KOPT-K1 (cell line): ENCODE measurements around the gene DSC1.

Experiments
- H3K27ac ChIP-seq: fragments of 200-600 bp; sonication (generic); 2 replicates; pipeline ENCODE4 v1.5.1; 2016; ENCODE audit warnings: antibody characterized with exemption, mild to moderate bottlenecking, low read depth, low read length; ENCODE audit not compliant: poor library complexity, severe bottlenecking
- H3K36me3 ChIP-seq: fragments of 200-600 bp; sonication (generic); 2 replicates; pipeline ENCODE4 v1.5.1; 2017; ENCODE audit warnings: antibody characterized with exemption, mild to moderate bottlenecking, low read length, moderate library complexity; ENCODE audit not compliant: insufficient read depth
- H3K9me3 ChIP-seq: fragments of 200-600 bp; sonication (generic); 2 replicates; pipeline ENCODE4 v1.5.1; 2017; ENCODE audit warnings: antibody characterized with exemption, low read length, mild to moderate bottlenecking; ENCODE audit not compliant: insufficient read depth, poor library complexity, severe bottlenecking

The DSC1 gene

DNA sequence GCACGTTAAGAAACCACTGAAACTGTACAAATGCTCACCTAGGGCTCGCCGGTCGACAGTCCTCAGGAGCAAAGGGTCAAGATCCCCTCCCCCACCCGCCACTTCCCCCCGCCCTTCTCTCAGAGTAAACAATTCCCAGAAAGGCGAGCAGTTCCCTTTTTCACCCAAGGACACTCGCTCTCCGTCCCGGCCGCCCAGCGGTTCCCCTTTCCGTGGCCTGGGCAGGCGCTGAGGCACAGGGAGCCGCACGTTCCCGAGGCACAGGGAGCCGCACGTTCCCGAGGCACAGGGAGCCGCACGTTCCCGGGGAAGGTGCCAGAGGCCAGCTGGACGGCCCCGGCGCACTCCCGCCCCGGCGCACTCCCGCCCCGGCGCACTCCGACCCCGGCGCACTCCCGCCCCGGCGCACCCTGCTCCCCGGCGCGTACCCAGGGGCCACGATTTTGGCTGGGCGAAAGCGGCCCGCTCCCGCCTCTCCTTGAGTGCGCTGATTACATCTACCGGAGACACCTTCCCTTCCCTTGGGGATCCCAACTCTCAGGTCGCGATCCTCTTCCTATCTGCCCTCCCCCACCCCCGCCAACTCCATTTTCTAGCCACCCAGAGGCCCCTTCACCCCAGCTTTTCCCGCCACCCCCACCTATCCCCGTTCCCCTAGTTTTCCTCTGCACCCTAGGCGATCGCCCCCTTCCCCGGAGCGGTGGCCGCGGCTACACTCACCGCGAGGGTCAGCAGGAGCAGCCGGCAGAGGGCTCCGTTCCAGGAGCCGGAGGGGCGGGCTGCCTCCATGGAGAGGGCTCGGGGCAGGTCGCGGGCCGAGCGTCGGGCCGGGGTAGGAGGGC, 61.3 kb downstream of the DSC1 start:
- H3K36me3 ChIP-seq, result no peaks in the 10 kb centered on the region
- H3K9me3 ChIP-seq, result no peaks in the 10 kb centered on the region
- no peak overlapping the region for H3K27ac ChIP-seq

DNA sequence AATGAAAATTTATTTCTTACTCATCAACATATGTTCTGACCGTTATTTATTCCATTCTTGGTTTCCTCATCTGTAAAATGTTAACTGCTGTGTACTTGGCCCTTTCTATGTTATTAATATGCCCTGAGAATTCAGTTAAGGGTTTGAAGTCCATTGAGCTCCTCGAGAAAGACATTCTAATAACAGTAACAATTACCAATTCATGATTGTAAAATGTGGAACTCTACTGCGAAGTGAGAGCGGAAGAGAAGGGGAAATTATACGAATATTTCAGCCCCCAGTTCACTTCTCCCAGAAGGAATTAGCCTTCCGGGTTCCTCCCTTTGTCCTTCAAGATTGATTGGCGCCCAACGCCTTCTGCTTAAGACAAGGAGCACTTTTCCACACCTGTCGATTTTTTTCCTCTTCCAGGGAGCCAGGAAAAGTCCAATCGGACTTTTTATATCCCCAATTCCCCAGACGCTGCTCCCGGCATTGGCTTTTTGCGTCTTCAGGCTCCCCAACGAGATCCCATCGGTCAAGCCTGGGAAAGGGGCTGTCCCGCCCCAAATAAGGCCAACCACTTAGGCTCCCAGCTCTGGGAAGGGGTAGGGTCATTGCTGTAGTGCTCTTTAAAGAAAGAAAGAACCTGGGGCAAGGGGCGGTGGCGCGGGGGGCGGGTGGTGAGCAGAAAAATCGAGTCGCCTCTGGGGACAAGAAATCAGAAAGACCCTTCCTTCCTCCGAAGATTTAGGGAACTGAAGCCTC, 62.0 kb downstream of the DSC1 start:
- no peaks in the 10 kb centered on the region for H3K36me3 ChIP-seq
- H3K27ac ChIP-seq, result no peak overlapping the region
- no peaks in the 10 kb centered on the region for H3K9me3 ChIP-seq

DNA sequence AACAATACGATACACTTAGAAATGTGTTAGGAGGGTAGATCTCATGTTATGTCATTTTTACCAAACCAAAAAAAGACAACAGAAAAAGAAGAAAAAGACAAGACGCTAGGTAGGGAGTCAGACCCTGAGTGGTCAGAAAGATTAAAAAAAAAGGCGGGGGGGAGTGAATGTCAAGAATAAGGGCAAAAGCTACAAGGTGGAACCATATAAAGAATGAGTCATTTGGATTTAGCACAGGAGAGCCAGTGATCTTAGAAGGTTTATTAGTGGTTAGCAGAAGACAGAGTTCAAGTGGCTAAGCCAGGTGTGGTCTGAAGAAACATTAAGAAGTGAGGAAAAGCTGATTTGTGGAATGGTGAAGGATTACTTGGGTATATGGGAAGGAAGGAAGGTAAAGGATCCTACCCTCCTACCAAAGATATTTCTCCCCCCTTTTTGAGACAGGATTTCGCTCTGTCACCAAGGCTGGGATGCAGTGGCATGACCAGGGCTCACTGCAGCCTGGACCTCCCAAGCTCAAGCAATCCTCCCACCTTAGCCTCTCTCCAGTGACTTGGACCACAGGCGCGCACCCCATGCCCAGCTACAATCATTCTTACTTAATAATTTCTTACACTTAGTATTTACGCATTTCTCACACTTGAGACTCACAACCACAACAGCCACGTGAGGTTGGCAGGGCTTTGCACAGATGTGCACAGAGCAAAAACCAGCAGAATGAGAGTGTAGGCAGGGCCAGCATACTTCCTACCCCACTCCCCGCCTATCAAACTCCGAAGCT, 63.0 kb downstream of the DSC1 start:
- H3K36me3 ChIP-seq, result no peaks in the 10 kb centered on the region
- H3K27ac ChIP-seq, result no peak overlapping the region
- H3K9me3 ChIP-seq, result no peaks in the 10 kb centered on the region

DNA sequence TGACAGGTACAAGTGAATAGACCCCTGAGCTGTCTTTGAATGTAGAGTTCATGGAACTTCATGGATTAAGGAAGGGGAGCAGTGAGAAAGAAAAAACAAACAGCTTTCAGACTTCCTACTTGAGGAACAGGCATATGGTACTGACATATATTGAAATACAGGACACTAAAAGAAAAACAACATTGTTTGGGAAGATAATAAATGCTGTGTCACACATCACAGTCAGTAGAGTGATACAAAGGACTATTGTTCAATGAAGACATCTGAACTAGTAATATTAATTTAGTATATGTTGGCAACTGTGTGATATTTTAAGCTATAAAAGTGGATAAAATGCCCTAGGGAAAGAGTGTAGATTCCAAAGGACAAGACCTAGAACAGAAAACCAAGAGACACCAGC, 63.8 kb downstream of the DSC1 start:
- H3K9me3 ChIP-seq, result no peaks in the 10 kb centered on the region
- H3K36me3 ChIP-seq, result no peaks in the 10 kb centered on the region
- no peak overlapping the region for H3K27ac ChIP-seq

DNA sequence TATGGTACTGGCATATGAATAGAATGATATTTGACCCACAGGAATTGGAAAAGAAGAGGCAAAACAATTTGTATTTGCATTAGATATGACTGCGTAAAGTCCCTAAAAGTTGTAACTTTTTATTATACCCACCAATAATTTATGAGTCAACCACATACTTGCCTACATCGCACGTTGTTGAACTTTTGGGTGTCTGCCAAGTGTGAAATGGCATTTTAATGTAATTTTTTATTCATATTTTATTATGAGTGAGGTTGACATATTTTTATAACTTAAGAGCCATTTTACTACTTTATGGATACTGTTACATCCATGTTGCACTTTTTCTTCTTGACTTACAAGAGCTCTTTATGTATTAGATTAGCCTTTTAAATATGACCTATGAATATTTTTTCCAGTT, 65.0 kb downstream of the DSC1 start:
- H3K27ac ChIP-seq, result no peak overlapping the region
- H3K9me3 ChIP-seq, result no peaks in the 10 kb centered on the region
- H3K36me3 ChIP-seq, result no peaks in the 10 kb centered on the region

DNA sequence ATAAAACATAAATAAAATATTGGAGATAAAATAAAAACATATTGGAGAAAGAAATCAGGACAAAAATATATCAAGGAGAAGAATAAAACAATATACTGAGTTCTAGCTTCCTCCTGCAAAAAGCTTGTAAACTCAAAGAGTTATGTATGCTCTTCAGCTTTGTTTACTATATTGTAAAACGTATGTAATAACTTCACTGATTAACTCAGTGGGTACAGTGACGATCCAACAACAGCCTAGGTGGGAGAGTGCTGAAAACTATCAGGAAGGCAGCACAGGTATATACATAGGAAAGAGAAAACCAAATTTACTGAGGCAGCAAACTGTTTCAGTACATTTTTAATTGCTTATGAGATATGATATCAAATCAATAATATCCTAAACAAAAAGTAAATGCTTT, 68.8 kb downstream of the DSC1 start:
- no peaks in the 10 kb centered on the region for H3K9me3 ChIP-seq
- no peak overlapping the region for H3K27ac ChIP-seq
- H3K36me3 ChIP-seq, result no peaks in the 10 kb centered on the region

DNA sequence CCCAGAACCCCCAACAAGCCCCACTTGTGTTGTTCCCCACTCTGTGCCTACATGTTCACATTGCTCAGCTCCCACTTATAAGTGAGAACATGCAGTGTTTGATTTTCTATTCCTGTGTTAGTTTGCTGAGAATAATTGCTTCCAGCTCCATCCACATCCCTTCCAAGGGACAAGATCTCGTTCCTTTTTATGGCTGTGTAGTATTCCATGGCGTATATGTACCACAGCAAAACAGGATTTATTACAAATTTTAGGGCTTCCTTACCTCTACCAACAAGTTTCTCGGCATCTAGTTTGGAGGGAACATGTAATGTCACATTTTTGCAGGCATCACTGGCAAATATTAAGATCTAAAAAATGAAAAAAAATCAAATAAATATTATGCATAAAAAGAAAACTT, 69.4 kb downstream of the DSC1 start:
- Histone ChIP-seq H3K9me3 (no peaks in the 10 kb centered on the region), H3K36me3 (no peaks in the 10 kb centered on the region), H3K27ac (no peak overlapping the region)

DNA sequence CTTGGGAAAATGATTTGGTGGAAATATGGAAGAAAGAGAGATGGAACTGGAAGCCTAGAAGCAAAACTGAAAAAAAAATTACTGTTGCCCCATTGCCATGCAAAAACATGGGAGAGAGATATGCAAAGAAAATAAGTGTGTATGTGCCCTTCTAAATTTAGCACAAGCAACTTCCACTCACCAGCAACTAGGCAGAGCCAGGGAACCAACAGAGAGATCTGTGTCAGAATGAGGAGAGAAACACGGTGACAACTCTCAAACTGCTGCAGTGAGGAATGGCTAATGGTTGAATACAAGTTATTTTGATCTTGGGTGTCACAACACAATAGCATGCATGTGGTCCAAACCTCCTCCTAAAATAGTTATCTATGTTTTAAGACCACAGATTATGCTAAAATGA, 71.3 kb downstream of the DSC1 start:
- Histone ChIP-seq H3K36me3 (no peaks in the 10 kb centered on the region), H3K27ac (no peak overlapping the region), H3K9me3 (no peaks in the 10 kb centered on the region)

DNA sequence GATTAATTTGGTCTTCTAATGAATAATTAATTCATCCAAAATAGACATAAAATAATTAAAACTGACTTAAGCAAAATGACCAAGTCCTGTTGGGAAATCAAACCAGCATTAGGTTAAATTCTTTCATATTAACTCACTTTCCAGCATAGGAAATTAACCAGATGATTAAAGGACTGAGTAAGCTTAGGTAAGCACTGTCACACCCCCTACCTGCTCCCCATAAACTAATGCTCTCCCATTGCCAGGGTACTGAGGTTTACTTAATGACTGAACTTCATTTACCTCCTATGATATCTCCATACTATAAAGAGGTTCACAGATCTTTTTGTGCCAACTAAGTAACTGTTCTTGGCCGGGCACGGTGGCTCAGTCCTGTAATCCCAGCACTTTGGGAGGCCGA, 74.1 kb downstream of the DSC1 start:
- H3K27ac ChIP-seq, result no peak overlapping the region
- H3K9me3 ChIP-seq, result no peaks in the 10 kb centered on the region
- H3K36me3 ChIP-seq, result no peaks in the 10 kb centered on the region

DNA sequence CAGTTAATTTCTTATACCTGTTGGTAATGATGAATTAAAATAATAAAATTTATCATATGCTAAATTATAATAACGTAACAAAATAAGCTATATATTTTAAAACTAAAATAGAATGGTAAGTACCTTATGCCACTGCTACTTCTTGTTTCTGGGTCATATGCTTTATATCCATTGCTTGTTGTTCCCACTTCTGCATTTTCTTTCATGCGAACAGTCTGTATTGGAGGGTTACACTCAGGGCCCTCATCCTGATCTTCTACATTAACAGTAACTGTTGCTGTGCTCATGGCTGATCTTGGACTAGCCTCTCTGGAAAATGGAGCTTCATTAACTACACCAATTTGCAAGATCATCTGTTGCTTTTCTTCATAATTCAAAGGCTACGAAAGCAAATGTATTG, 82.7 kb downstream of the DSC1 start:
- Histone ChIP-seq H3K36me3 (no peaks in the 10 kb centered on the region), H3K9me3 (no peaks in the 10 kb centered on the region), H3K27ac (no peak overlapping the region)
